Thyroid gland (tissue), 4 donors: Measurements from ENCODE around the gene DAB1.

Experiments
- POLR2A ChIP-seq, 2 donors: fragments of 450-650 bp; IDR thresholded peaks; one replicate each; pipeline ENCODE4 v1.6.1; 2017; ENCODE audit warnings: antibody characterized with exemption in 2 of 2, mild to moderate bottlenecking in 2 of 2, moderate library complexity in 1 of 2
- TF ChIP-seq, protein P1 (sequence below), 6 experiments: fragments of 200-600 bp in 3 of 6; fragments of 450-650 bp in 3 of 6; sonication (generic) in 3 of 6; IDR thresholded peaks; one replicate each; pipeline ENCODE4 v1.5.1; 2016 to 2019; ENCODE audit warnings: antibody characterized with exemption in 6 of 6, mild to moderate bottlenecking in 2 of 6, inconsistent platforms in 1 of 6, moderate library complexity in 1 of 6

DNA sequence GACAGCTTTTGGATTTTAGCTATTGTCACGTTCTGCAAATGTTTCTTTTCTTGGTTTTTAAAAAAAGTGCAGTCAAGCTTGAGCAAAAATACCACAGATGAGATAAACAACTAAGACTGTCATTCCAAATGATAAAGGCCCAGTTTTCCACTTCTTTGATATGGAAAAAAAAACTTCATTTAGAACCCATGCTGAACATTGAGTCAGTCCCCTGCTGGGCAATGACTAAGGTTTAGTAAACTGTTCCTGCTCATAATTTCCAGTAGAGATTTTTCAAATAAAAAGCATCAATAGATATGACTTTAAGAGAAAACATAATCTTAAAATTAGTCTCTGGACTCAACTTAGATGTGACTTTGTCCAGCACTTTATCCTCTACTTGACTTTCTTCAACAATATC, 290.2 kb downstream of the DAB1 start:
- TF ChIP-seq, protein P1, sequence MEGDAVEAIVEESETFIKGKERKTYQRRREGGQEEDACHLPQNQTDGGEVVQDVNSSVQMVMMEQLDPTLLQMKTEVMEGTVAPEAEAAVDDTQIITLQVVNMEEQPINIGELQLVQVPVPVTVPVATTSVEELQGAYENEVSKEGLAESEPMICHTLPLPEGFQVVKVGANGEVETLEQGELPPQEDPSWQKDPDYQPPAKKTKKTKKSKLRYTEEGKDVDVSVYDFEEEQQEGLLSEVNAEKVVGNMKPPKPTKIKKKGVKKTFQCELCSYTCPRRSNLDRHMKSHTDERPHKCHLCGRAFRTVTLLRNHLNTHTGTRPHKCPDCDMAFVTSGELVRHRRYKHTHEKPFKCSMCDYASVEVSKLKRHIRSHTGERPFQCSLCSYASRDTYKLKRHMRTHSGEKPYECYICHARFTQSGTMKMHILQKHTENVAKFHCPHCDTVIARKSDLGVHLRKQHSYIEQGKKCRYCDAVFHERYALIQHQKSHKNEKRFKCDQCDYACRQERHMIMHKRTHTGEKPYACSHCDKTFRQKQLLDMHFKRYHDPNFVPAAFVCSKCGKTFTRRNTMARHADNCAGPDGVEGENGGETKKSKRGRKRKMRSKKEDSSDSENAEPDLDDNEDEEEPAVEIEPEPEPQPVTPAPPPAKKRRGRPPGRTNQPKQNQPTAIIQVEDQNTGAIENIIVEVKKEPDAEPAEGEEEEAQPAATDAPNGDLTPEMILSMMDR (IDR thresholded peaks at IDR 0.05), result no peak
- TF ChIP-seq POLR2A (IDR thresholded peaks at IDR 0.05), result no peak
